GM18868 (cell line): Measurements from ENCODE around the gene FGFBP1.

Experiments
- ATAC-seq: cut with Tn5 transposase; IDR thresholded peaks from one replicate; pipeline ENCODE4 v1.9.1; 2021; ENCODE audit warnings: mild to moderate bottlenecking, moderate library complexity; ENCODE audit not compliant: unreplicated experiment

Gene FGFBP1

DNA sequence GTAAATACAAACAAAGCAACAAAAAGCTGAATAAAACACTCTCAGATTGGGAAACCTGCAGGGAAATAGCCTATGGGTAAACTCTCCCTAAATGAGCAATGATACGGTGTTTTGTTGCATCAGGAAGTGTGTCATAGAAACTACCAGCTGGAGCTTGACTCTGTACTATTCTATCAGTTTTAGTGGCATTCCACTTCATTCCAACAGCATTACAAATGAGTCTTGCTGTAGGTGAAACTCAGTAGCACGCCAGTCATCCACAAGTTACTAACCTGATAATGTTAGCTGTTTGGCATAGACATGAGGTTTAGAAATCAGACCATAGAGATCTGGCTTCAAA is 24.9 kb downstream of the FGFBP1 start:
- ATAC-seq = no peak

DNA sequence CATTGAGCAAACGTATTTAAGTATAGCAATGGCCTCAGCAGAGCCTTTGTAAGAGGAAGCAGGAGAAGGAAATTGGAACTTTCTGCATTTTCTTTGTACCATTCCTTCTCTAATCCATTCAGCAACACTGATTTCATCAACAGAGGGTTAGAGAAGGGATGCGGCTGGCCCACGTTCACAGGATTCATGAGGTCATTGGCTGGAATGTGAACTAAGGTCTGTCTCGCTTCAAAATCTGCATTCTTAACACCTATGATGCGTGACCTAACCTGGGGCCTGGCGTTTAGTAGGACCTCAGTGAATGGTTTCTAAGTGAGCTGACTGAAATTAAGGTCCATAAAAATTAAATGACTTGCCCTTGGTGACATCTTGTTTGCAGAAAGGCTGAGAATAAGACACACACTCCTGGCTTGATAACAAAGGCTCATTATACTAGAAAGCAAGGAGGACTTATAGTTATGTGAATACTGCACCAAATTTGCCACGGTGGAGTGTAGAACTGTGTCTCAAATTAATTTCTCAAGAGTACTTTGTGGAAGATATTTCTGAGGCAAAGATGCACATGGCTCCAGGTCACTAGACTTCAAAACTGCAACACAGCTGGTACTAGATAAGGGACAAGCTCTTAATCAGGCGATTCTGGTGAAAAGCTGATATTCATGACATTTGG is 25.4 kb downstream of the FGFBP1 start:
- ATAC-seq = no peak

DNA sequence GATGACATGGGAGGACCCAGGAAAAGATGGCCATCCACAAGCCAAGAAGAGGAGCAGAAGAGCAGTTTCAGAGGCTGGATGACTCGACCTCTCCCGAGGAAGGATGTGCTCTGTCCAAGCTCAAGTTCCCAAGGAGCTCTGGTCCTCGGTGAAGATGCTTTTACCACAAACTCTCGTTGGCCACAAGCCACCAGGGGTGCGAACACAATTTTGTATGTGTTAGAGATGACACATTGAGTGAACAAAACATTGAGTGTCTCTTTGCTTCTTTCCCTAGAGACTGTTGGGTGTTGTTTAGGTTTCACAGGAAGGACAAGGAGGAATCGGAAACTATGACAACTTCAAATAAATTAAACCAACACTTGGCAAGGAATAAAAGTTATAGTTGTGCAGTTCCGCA is 26.3 kb downstream of the FGFBP1 start:
- ATAC-seq = no peak

DNA sequence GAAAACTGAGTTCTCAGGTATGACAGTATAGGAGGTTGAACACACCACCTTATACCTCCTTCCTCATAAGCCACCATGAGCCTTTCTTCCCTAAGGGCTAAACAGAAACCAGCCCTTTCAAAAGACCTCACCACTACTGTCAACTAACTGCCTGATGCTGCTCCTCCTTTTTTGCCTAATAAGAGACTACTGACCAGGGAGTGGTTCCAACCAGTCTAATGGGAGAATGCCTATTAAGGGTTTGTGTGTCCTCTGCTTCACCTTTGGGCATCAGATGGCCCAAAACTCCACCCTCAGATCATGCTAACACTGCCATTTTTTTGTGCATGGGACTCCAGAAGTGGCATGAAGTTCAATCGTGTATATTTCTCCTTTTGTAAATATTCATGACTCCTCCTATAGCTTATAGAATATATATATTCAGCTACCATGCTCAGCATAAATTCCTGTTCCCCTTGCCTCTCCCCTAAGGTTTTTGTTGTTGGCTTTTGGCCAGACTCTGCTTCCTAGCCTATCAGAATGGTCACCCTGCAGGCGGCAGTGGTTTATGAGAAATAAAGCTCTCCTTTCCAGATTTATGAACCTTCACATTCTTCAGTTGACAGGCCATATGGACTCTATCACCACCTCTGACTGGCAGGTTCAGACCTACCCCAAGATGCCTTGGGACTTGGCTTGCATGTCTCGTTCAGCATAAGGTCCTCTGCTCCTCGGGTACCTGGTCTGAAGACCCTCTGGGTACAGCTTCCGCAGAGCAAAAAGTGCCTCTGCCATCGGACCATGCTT is 28.2 kb downstream of the FGFBP1 start:
- no peak for ATAC-seq

DNA sequence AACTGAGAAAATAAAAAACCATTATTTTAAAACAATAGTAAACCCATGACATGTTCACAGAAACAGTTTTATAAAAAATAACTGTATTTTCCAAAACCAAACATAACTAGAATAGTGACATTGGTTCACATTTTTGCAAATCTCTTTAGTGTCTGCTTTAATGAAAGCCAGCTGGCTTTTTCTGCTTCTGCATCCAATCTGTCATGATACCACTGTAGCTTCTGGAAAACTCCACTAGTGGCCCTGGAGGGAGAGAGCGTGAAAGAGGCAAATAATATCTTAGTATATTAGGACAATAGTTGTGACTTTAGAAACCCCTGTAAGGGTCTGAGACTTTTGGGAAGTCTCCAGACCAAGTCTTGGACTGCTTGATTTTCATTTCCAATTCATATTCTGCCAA is 31.1 kb downstream of the FGFBP1 start:
- ATAC-seq = no peak

DNA sequence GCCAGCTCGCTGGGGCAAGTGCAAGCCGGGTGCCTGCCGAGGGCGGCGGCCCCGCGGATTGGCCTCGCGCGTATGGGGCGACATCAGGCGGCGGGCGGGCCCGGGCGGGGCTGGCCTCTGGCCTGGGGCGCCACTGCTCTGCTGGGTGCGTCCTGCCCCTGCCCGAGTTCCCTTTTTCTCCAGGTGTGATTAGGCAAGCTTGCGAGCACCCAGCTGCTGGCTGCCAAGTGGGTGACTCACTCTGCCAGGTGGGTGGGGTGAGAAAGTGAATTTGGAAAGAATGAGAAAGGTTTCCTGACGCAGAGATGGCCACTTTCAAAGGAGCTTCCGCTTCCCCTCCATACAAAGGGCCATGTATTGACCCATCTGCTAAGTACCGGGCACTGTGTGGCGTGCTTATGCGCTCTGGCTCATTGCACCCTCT is 32.5 kb downstream of the FGFBP1 start:
- no peak for ATAC-seq

DNA sequence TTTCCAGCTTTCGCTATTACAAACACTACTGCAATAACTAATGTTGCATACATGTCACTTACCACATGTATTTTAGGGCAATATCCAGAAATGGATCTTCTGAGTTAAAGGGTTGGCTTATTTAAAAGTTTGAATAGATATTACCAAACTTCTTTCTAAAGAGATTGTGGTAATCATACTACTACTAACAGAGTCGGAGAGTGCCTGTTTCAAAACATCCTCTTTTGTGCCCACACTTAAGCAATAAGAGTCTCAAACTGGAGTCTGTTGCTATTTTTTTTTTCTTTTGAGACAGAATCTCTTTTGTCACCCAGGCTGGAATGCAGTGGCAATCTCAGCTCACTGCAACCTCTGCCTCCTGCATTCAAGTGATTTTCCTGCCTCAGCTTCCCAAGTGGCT is 35.8 kb downstream of the FGFBP1 start:
- no peak for ATAC-seq

DNA sequence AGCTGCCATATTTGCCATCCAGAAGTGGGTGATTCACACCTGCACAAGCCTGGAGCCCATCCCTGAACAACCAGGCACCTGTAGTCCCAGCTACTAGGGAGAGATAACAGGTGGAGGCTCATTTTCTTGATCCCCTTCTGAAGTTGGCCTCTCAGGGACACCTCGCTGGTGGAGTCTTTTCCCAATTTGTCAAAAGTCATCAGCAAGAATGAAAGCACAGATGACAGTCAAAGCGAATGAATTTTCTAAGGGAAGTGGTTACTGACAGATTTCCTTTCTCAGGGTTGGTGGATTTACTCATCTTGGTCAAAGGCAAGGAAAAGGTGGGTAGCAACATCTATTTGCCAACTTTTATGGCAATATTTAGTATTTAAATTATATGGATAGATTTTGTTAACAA is 36.5 kb downstream of the FGFBP1 start:
- ATAC-seq = no peak

DNA sequence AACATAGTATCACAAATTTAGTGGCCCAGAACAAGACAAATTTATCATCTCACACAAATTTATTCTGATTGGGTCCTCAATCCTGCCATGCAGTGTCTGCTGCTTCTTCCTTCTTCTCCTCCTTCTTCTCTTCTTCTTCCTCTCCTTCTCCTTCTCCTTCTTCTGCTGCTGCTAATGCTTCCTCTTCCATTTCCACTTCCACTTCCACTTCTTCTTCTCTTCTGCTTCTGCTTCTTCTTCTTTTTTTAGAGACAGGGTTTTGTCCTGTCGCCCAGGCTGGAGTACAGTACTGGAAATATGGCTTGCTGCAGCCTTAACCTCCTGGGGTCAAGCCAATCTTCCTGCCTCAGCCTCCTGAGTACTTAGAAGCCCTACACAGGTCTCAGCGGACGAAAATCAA is 37.5 kb downstream of the FGFBP1 start:
- no peak for ATAC-seq

DNA sequence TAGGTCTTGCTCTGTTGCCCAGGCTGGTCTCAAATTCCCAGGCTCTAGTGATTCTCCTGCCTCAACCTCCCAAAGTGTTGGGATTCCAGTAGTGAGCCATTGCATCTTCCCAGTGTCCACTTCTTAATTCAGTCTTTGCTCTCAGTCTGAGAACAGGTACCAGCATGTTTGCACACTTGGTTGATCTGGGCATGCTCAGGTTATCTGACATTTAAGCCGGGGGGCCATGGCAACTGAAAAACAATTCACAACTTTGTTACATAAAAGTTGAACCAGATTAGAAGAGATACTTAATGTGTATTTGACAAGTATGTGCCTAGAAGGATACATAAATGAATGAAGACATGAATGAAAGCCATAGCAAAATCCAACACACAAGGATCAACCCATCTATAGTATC is 39.0 kb downstream of the FGFBP1 start:
- no peak for ATAC-seq

DNA sequence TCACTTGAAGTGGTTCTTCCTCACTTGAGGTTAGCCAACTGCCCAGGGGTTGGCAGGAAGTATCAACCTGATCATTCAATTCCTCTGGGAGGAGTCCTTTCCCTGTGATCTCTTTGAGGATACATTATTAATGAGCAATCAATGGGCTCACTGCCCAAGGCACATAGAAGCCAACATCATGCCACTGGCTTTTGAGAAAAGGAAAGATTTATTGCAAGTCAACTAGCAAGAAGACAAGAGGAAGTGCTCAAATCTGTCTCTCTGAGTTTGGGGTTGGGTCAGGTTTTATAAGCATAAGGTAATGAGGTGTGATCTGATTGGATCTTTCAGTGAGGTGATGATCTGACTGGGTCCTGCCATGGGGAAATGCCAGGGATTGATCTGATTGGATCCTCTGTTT is 39.6 kb downstream of the FGFBP1 start:
- no peak for ATAC-seq

DNA sequence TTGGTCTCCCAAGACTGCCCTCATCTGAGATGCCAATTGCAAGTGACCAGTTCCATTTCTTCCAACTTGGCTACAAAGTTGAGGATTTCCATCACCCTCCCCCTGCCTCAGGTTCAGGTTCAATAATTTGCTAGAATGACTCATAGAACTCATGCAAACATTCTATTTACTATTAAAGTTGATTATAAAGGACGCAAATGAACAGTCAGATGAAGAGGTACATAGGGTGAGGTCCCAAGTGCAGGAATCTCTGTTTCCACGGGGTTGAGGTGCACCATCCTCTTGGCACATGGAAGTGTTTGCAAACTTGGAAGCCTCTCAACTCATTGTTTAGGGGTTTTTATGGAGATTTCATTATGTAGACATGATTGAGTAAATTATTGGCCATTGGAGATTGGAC is 41.0 kb downstream of the FGFBP1 start:
- no peak for ATAC-seq

DNA sequence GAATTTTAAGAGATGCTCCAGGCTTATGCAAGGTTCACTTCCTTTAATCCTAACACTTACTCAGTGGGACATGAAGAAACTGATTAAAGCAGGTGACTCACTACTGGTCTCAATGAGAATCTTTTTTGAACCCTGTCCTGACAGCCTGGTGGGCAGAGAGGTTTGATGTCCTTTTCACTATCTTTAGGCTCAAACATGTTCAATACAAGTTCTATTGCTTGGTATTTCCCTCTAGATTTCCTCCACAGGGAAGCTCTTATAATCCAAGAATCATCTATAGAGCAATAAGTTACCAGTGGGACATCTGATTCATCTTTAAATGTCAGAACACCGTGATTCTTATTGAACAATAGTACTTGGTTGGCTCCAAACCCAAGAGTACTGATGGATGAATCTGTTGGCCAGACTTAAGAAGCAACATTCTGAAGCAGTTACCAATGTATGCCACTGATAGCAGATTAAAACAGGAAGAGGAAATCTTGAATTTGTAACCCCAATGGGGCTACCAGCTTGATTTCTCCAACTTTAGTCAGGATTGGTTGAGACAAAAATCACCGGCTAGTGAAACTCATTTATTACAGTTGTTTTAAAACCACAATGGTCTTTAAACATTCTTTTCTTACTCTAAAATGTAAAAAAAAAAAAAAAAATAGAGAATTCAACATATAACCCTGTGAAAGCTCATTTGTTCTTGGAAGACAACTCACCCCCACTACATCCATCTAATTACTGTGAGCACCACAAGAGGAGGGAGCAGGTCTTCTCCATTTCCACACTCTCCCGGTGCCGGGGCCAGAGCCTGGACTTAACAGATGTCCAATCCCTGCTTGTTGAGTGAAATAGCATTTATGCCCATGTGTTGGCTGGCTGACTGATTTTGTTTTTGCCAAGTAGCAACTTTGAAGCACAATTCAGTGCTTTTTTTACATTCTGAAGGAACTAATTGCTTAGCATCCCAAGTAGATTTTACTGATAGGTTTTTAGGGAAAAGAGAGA is 43.3 kb downstream of the FGFBP1 start:
- no peak for ATAC-seq

DNA sequence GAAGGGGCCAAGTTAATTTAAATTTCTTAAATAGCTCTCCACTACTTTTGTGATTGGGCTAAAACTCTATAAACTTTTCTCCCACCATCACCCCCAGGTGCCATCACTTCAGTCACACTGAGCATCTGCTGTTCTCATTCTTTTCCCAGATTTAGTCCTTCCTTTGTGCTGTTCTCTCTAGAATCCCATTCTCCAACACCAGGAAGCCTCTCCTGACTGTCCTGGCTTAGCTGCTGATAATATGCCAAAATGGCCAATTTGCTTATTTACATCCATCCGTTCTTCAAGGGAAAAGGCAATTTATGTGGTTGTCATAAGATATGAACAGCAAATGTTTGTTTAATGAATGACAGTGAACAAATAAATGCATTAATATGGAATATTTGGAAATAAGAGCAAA is 44.1 kb downstream of the FGFBP1 start:
- no peak for ATAC-seq

DNA sequence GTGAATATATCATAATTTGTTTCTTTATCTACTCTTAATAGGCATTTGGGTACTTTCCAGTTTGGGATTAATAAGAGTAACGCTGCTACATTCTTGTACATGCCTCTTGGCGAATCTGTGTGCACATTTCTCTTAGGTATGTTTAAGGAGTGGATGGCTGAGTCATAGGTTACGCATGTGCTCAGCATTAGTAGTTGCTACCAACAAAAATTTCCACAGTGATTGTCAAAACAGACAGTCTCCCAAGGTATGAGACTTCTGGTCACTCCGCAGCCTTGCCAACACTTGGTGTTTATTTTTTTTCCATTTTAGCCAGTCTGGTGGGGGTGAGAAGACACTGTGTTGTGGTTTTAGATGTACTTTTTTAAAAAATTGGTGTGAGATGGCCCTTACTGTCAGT is 44.6 kb downstream of the FGFBP1 start:
- ATAC-seq = no peak

DNA sequence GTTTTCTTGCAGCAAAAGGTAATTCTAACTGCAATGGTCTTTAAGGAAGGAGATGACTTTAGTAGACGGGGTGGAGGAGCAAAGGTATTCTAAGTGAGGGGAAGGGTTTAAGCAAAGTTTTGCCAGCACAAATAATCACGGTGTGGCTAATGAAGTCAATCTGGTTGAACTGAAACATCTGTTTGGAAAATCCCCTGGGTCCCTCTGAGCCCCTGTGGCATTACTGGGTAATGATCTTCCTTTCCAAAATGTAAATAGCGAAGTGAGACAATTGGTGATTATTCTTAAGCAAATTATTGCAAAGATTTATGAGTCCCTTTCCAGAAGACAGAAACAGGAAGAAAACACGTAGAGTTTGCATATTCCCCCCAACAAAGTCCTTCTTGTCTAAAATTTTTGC is 47.2 kb downstream of the FGFBP1 start:
- peak; percentile 75 for ATAC-seq

DNA sequence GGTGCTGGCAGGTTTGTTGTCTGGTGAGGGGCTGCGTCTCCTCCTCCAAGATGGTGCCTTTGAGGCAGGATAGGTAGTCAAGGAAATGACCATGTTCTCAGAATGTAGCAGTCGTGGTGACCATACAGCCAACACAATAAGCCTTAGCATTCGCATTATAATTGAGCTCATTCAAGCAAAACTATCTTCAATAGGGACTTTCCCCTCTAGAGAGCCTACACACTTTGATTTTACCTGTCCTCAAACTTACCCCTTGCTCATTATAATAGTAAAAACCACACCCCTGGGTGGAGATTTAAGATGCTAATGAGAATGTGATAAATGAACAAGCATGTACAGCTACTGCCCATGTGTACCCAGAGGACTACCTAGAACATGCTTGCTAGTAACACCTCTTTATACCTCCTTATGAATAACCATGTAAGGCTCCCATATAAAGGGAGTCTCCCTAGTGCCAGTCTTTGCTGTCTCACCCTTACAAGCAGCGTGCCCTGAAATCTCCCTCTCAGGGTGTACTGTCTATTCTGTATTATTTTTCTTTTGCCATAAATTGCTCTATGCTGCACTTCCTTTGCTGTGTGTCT is 48.2 kb downstream of the FGFBP1 start:
- ATAC-seq = peak; percentile 64

DNA sequence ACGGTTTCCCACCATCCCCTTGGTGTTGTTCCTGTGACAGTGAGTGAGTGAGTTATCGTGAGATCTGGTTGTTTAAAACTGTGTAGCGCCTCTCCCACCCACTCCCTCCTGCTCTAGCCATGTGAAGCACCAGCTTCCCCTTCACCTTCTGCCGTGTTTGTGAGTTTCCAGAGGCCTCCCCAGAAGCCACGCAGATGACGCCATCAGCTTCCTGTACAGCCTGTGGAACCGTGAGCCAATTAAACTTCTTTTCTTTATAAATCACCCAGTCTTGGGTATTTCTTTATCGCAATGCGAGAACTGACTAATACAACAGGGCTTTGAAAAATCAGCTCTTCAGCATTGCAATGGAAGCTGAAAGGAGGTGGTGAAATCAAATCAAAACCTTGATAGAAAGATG is 50.0 kb downstream of the FGFBP1 start:
- no peak for ATAC-seq
